ENCODE data around the gene COG7. TPM values are rescaled to one million over a fixed set of nuclear protein-coding genes. Genes with fewer than 3 reads are reported as not detected.
"Not testable (repeated sequence)": the region's sequence is repeated elsewhere in the genome, so short reads cannot be mapped to it uniquely, and the experiment has no call there.

Gene COG7
- total and polyA plus RNA-seq, 2 donors (not counting 3 experiments of a cell fraction or from before 2014, with no cell fraction given): 24.1 to 42.0 TPM

DNA sequence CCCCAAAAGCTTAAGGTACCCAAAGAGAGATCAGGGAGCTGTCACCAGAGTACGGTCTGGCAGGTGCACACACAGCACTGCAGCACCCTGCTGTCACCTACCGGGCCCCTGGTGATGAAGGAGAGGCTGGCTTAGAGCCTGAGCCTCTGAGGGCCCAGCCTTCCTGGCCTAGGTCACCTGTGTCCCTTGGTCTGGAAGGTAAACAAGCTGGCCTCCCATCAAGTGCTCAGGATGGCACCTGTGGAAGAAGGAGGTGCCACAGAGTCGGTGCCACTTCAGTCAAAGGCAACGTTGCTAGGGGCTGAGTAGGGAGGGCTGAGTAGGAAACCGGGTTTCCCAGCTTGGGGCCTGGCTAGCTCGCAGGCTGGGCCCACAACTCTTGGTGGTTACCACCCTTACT, 70.7 kb downstream of the COG7 start:
- POLR2A ChIA-PET: no interaction called here
- H3K4me1 ChIP-seq (ENCODE audit: control insufficient read depth, extremely low read depth, insufficient read depth, low read length): no peaks in the 10 kb centered on the region

DNA sequence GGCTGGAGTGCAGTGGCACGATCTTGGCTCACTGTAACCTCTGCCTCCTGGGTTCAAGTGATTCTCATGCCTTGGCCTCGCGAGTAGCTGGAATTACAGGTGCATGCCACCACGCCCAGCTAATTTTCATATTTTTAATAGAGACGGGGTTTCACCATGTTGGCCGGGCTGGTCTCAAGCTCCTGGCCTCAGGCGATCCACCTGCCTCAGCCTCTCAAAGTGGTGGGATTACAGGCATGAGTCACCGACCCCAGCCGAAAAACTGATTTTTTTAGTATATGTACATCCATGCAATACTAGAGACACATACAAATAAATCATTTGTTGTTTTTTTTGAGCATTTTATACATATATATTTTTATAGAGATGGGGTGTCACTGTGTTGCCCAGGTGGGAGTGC, 71.3 kb downstream of the COG7 start:
- H3K4me2 ChIP-seq (ENCODE audit: insufficient read depth, low read length); H3K9me1 ChIP-seq (replicated peaks; ENCODE audit: control insufficient read depth, extremely low read depth, insufficient read depth, low read length); H3K4me1 ChIP-seq (ENCODE audit: control insufficient read depth, extremely low read depth, insufficient read depth, low read length); H3K9me3 ChIP-seq (replicated peaks; ENCODE audit: control insufficient read depth, insufficient read depth, low read length); dilution Hi-C loops (cut with MboI; ENCODE audit: extremely low pct_ligation_motif_present, low sequenced_read_pairs); H3K36me3 ChIP-seq (ENCODE audit: control insufficient read depth in 2 of 2, extremely low read depth in 1 of 2, insufficient read depth in 2 of 2, low read length in 2 of 2); H3K79me2 ChIP-seq (ENCODE audit: control insufficient read depth, insufficient read depth, low read length); H2AFZ ChIP-seq (ENCODE audit: low read depth, low read length); POLR2A ChIA-PET; H3K4me3 ChIP-seq (replicated peaks in 1 of 3; ENCODE audit: insufficient read depth in 1 of 3, low read depth in 1 of 3, low read length in 3 of 3); H3K9ac ChIP-seq (replicated peaks; ENCODE audit: extremely low read depth, insufficient read depth, low read length); H3K27me3 ChIP-seq (ENCODE audit: control insufficient read depth in 2 of 2, insufficient read depth in 2 of 2, low read length in 2 of 2); DNase-seq (ENCODE audit: low read depth, low spot score); BruUV-seq (replicated peaks); H4K20me1 ChIP-seq (replicated peaks; ENCODE audit: control insufficient read depth, extremely low read depth, insufficient read depth, low read length); H3K27ac ChIP-seq (ENCODE audit: insufficient read depth, low read depth, low read length); intact Hi-C loops (cut with micrococcal nuclease); FAIRE-seq: not testable (repeated sequence)
- CTCF ChIA-PET: interaction anchor here (1.3 to 1.5 kb wide), 2 partner anchors 10 to 54 kb away, joined by 4 to 5 read pairs; no protein-coding TSS in a partner anchor

More for the DNA sequence above, 70.7 kb downstream of the COG7 start:
- no peak for DNase-seq (ENCODE audit: low read depth, low spot score)
- TF ChIP-seq, protein P1, sequence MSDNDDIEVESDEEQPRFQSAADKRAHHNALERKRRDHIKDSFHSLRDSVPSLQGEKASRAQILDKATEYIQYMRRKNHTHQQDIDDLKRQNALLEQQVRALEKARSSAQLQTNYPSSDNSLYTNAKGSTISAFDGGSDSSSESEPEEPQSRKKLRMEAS (IDR thresholded peaks at IDR 0.05; ENCODE audit: insufficient read depth, insufficient read length): no peak
- TF ChIP-seq POLR2A (IDR thresholded peaks at IDR 0.05; ENCODE audit: low read depth, low read length) (no peak), FOS (IDR thresholded peaks at IDR 0.05; ENCODE audit: borderline replicate concordance, insufficient read depth, low read length) (no peak), EZH2 (IDR thresholded peaks at IDR 0.05; ENCODE audit: borderline replicate concordance, low read depth, low read length, severe bottlenecking) (no peak), POLR2AphosphoS5 (IDR thresholded peaks at IDR 0.05; ENCODE audit: insufficient read depth, low read depth, low read length) (no peak), MYC (IDR thresholded peaks at IDR 0.05; ENCODE audit: low read depth, low read length) (no peak), GATA2 (IDR thresholded peaks at IDR 0.05; ENCODE audit: insufficient read depth, insufficient read length, low read depth, low read length) (no peak), JUN (IDR thresholded peaks at IDR 0.05; ENCODE audit: borderline replicate concordance, insufficient read depth, insufficient read length, low read depth) (no peak)
- TF ChIP-seq, protein P2, sequence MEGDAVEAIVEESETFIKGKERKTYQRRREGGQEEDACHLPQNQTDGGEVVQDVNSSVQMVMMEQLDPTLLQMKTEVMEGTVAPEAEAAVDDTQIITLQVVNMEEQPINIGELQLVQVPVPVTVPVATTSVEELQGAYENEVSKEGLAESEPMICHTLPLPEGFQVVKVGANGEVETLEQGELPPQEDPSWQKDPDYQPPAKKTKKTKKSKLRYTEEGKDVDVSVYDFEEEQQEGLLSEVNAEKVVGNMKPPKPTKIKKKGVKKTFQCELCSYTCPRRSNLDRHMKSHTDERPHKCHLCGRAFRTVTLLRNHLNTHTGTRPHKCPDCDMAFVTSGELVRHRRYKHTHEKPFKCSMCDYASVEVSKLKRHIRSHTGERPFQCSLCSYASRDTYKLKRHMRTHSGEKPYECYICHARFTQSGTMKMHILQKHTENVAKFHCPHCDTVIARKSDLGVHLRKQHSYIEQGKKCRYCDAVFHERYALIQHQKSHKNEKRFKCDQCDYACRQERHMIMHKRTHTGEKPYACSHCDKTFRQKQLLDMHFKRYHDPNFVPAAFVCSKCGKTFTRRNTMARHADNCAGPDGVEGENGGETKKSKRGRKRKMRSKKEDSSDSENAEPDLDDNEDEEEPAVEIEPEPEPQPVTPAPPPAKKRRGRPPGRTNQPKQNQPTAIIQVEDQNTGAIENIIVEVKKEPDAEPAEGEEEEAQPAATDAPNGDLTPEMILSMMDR (IDR thresholded peaks at IDR 0.05; ENCODE audit: extremely low read depth in 1 of 2, insufficient read depth in 1 of 2, low read depth in 1 of 2, low read length in 2 of 2): no peak
- Histone ChIP-seq H3K27ac (ENCODE audit: insufficient read depth, low read depth, low read length) (no peak overlapping the region), H3K9me3 (replicated peaks; ENCODE audit: control insufficient read depth, insufficient read depth, low read length) (no peaks in the 10 kb centered on the region), H3K9me1 (replicated peaks; ENCODE audit: control insufficient read depth, extremely low read depth, insufficient read depth, low read length) (no peaks in the 10 kb centered on the region), H3K4me3 (replicated peaks in 1 of 3; ENCODE audit: insufficient read depth in 1 of 3, low read depth in 1 of 3, low read length in 3 of 3) (no peak overlapping the region), H3K79me2 (ENCODE audit: control insufficient read depth, insufficient read depth, low read length) (no peaks in the 10 kb centered on the region), H3K27me3 (ENCODE audit: control insufficient read depth in 2 of 2, insufficient read depth in 2 of 2, low read length in 2 of 2) (no peaks in the 10 kb centered on the region), H4K20me1 (replicated peaks; ENCODE audit: control insufficient read depth, extremely low read depth, insufficient read depth, low read length) (no peaks in the 10 kb centered on the region), H2AFZ (ENCODE audit: low read depth, low read length) (no peak overlapping the region), H3K9ac (replicated peaks; ENCODE audit: extremely low read depth, insufficient read depth, low read length) (no peak overlapping the region), H3K36me3 (ENCODE audit: control insufficient read depth in 2 of 2, extremely low read depth in 1 of 2, insufficient read depth in 2 of 2, low read length in 2 of 2) (no peaks in the 10 kb centered on the region), H3K4me2 (ENCODE audit: insufficient read depth, low read length) (no peak overlapping the region)
- BruUV-seq (replicated peaks): no TSS peak
- FAIRE-seq: no peak
- dilution Hi-C loops (cut with MboI; ENCODE audit: extremely low pct_ligation_motif_present, low sequenced_read_pairs): no loop called here
- intact Hi-C loops (cut with micrococcal nuclease): no loop called here
- CTCF ChIA-PET: interaction anchor here (1.3 to 1.5 kb wide), 2 partner anchors 11 to 53 kb away, joined by 4 to 5 read pairs; no protein-coding TSS in a partner anchor
